Measurements from ENCODE around the gene NKAIN1.

NKAIN1 gene

DNA sequence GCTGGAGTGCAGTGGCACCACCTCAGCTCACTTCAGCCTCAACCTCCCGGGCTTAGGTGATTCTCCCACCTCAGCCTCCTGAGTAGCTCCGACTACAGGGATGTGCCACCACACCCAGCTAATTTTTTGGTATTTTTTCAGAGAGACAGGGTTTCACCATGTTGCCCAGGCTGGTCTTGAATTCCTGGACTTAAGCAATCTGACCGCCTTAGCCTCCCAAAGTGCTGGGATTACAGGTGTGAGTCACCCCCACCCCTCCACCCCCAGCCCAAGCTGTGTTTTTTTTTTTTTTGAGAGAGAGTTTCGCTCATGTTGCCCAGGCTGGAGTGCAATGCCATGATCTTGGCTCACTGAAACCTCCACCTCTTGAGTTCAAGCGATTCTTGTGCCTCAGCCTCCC is 75.4 kb downstream of the NKAIN1 start:
- DNase-seq (ENCODE audit: low read depth): no peak
- TF ChIP-seq MAX (IDR thresholded peaks at IDR 0.05; ENCODE audit: low read depth, low read length) (no peak), MYC (IDR thresholded peaks at IDR 0.05; ENCODE audit: low read depth, low read length) (no peak), POLR2A (IDR thresholded peaks at IDR 0.05; ENCODE audit: extremely low read depth, insufficient read length) (no peak), CTCF (IDR thresholded peaks at IDR 0.05; ENCODE audit: low read depth, low read length) (no peak)
- no peak overlapping the region for H3K4me3 ChIP-seq (ENCODE audit: low read depth, low read length)

DNA sequence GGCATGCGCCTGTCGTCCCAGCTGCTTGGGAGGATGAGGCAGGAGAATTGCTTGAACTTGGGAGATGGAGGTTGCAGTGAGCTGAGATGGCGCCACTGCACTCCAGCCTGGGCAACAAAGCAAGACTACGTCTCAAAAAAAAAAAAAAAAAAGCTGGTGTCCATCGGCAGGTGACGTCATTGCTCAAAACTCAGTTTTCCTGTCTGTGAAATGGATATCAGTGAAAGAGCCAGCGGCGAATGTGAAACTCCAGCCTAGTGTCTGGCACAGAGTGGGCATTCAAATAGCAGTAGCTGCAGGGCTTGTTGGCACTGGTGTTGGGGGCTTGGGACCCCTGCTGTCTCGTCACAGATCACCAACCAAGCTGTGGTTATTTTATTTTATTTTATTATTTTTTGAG is 75.8 kb downstream of the NKAIN1 start:
- no peak for DNase-seq (ENCODE audit: low read depth)
- TF ChIP-seq POLR2A (IDR thresholded peaks at IDR 0.05; ENCODE audit: extremely low read depth, insufficient read length) (no peak), MAX (IDR thresholded peaks at IDR 0.05; ENCODE audit: low read depth, low read length) (no peak), MYC (IDR thresholded peaks at IDR 0.05; ENCODE audit: low read depth, low read length) (no peak), CTCF (IDR thresholded peaks at IDR 0.05; ENCODE audit: low read depth, low read length) (no peak)
- H3K4me3 ChIP-seq (ENCODE audit: low read depth, low read length): no peak overlapping the region

GRCh38 chr1:31161571-31161970 is 78.1 kb downstream of the NKAIN1 start:
- H3K4me3 ChIP-seq (ENCODE audit: low read depth, low read length): no peak overlapping the region
- TF ChIP-seq MAX (IDR thresholded peaks at IDR 0.05; ENCODE audit: low read depth, low read length) (no peak), POLR2A (IDR thresholded peaks at IDR 0.05; ENCODE audit: extremely low read depth, insufficient read length) (no peak), CTCF (IDR thresholded peaks at IDR 0.05; ENCODE audit: low read depth, low read length) (no peak), MYC (IDR thresholded peaks at IDR 0.05; ENCODE audit: low read depth, low read length) (no peak)
- DNase-seq (ENCODE audit: low read depth): peak; percentile 9

DNA sequence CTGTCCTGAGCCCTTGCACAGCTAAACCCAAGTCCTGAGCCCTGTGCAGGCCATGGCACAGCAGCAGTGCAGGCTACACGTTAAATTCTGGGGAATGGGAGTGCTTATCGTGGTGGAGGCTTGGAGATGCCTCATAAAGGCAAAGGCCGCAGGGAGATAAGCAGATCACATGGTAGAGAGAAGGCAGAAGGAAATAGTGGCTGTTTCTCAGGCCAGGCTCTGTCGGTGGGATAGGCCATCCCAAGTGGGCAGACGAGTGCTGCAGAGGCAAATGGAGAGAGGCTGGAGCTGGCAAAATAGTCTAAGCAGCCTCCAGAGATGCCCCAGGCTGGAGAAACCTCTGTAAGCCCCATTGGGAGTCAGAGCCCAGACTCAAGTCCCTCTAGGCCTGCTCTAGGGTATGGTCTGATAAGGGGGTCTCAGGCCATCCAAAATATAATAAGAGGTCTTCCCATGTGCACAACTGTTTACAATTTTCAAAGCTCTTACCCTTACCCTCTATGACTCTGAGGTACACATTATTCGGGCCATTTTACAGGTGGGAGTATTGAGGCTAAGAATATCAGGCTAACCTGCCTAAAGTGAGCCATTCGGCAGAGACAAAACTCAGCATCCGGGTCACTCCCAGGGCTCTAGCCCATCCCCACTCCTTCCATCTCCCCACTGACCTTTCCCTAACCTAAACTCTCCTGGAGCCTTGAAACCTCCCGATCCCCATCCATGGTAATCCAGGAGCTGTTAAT is 79.6 kb downstream of the NKAIN1 start:
- no peak for TF ChIP-seq MYC (IDR thresholded peaks at IDR 0.05; ENCODE audit: low read depth, low read length)
- TF ChIP-seq POLR2A (IDR thresholded peaks at IDR 0.05; ENCODE audit: extremely low read depth, insufficient read length): no peak
- TF ChIP-seq MAX (IDR thresholded peaks at IDR 0.05; ENCODE audit: low read depth, low read length): no peak
- TF ChIP-seq CTCF (IDR thresholded peaks at IDR 0.05; ENCODE audit: low read depth, low read length): no peak
- no peak overlapping the region for H3K4me3 ChIP-seq (ENCODE audit: low read depth, low read length)
- no peak for DNase-seq (ENCODE audit: low read depth)

DNA sequence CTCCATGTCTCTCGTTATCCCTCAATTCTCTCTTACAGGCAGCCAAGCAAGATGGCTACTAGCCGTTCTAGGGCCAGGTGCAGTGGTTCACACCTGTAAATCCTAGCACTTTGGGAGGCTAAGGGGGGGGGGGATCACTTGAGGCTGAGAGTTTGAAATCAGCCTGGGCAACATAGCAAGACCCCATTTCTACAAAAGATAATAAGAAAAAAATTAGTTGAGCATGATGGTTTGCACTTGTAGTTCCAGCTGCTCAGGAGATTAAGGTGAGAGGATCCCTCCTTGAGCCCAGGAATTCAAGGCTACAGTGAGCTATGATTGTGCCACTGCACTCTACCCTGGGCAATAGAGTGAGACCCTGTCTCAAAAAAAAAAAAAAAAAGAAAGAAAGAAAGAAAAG is 80.4 kb downstream of the NKAIN1 start:
- H3K4me3 ChIP-seq (ENCODE audit: low read depth, low read length): no peak overlapping the region
- no peak for DNase-seq (ENCODE audit: low read depth)
- TF ChIP-seq CTCF (IDR thresholded peaks at IDR 0.05; ENCODE audit: low read depth, low read length) (no peak), POLR2A (IDR thresholded peaks at IDR 0.05; ENCODE audit: extremely low read depth, insufficient read length) (no peak), MYC (IDR thresholded peaks at IDR 0.05; ENCODE audit: low read depth, low read length) (no peak), MAX (IDR thresholded peaks at IDR 0.05; ENCODE audit: low read depth, low read length) (no peak)
